Osteoblast (primary cell): ENCODE data around the gene FLACC1. TPM values are rescaled to one million over a fixed set of nuclear protein-coding genes. Genes with fewer than 3 reads are reported as not detected.

Experiments used
- DNase-seq: peaks from one replicate; pipeline ENCODE4 v3.0.0; 2011; ENCODE audit warnings: low spot score, mixed read lengths; ENCODE audit not compliant: insufficient read length; ENCODE audit errors: missing footprints
- H2AFZ ChIP-seq: 2 replicates; pipeline ENCODE4 v1.6.0; 2011; ENCODE audit warnings: mild to moderate bottlenecking, low read length
- H3K27ac ChIP-seq: 2 replicates; pipeline ENCODE4 v1.5.1; 2011; ENCODE audit warnings: mild to moderate bottlenecking, low read depth, low read length, moderate library complexity
- H3K27me3 ChIP-seq: 2 replicates; pipeline ENCODE4 v1.6.0; 2012; ENCODE audit warnings: mild to moderate bottlenecking, control low read depth, inconsistent platforms, low read length, moderate library complexity; ENCODE audit not compliant: insufficient read depth
- H3K36me3 ChIP-seq: 2 replicates; pipeline ENCODE4 v1.5.1; 2011; ENCODE audit warnings: mild to moderate bottlenecking, low read length, control low read depth, moderate library complexity; ENCODE audit not compliant: insufficient read depth
- H3K4me1 ChIP-seq: 2 replicates; pipeline ENCODE4 v1.5.1; 2011; ENCODE audit warnings: mild to moderate bottlenecking, low read length, control low read depth, moderate library complexity; ENCODE audit not compliant: insufficient read depth
- H3K4me2 ChIP-seq: 2 replicates; pipeline ENCODE4 v1.6.0; 2011; ENCODE audit warnings: mild to moderate bottlenecking, low read length; ENCODE audit not compliant: insufficient read depth
- H3K4me3 ChIP-seq: fragments of 200-600 bp; sonication (generic); 3 replicates; pipeline ENCODE4 v1.5.1; 2012; ENCODE audit warnings: mild to moderate bottlenecking, low read length, inconsistent platforms; ENCODE audit not compliant: insufficient read depth
- H3K79me2 ChIP-seq: 2 replicates; pipeline ENCODE4 v1.6.0; 2012; ENCODE audit warnings: mild to moderate bottlenecking, low read length, control low read depth, inconsistent platforms; ENCODE audit not compliant: insufficient read depth
- H3K9me3 ChIP-seq: 2 replicates; pipeline ENCODE4 v1.5.1; 2011; ENCODE audit warnings: low read depth, low read length, control low read depth
- H4K20me1 ChIP-seq: 2 replicates; pipeline ENCODE4 v1.6.0; 2012; ENCODE audit warnings: mild to moderate bottlenecking, low read length, control low read depth; ENCODE audit not compliant: insufficient read depth
- total RNA-seq: library from RNA; depleted of rRNA; stranded (reverse); fragments of >200 nt; gene quantifications from 2 replicates; pipeline ENCODE4 v1.2.3, GENCODE V29; 2012
- TF ChIP-seq, protein P1 (sequence below): IDR thresholded peaks from 2 replicates; pipeline ENCODE4 v1.5.1; 2011; ENCODE audit warnings: mild to moderate bottlenecking, low read depth, low read length, moderate library complexity; ENCODE audit errors: extremely low read depth

The FLACC1 gene
- total RNA-seq, 1 donor, result 0.72 TPM

DNA sequence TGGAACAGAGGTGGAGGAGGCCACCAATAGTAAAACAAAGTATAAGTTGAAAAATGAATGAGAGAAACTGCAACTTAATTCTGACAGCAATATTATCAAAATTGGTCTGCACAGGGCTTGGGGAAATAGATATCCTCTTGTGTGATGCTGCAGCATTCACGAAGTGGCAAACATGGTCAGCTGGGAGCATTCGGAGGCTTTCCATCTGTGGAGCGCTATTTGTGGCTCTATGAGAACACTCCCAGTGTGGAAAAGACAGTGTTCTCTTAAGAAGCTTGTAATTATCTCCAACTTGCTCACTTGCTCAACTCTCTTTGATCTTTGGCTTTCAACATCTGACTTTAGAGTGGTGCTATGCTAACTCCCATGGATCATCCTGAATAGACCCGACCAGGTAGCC, 3.1 kb upstream of the FLACC1 start:
- Histone ChIP-seq H3K4me1 (peaks cover 22% of the 10 kb centered on the region), H3K4me2 (no peak overlapping the region), H3K4me3 (no peak overlapping the region), H4K20me1 (no peaks in the 10 kb centered on the region), H3K36me3 (no peaks in the 10 kb centered on the region), H3K79me2 (no peaks in the 10 kb centered on the region), H3K27ac (no peak overlapping the region), H3K27me3 (no peaks in the 10 kb centered on the region), H2AFZ (no peak overlapping the region), H3K9me3 (no peaks in the 10 kb centered on the region)
- TF ChIP-seq, protein P1, sequence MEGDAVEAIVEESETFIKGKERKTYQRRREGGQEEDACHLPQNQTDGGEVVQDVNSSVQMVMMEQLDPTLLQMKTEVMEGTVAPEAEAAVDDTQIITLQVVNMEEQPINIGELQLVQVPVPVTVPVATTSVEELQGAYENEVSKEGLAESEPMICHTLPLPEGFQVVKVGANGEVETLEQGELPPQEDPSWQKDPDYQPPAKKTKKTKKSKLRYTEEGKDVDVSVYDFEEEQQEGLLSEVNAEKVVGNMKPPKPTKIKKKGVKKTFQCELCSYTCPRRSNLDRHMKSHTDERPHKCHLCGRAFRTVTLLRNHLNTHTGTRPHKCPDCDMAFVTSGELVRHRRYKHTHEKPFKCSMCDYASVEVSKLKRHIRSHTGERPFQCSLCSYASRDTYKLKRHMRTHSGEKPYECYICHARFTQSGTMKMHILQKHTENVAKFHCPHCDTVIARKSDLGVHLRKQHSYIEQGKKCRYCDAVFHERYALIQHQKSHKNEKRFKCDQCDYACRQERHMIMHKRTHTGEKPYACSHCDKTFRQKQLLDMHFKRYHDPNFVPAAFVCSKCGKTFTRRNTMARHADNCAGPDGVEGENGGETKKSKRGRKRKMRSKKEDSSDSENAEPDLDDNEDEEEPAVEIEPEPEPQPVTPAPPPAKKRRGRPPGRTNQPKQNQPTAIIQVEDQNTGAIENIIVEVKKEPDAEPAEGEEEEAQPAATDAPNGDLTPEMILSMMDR, result no peak
- no peak for DNase-seq

DNA sequence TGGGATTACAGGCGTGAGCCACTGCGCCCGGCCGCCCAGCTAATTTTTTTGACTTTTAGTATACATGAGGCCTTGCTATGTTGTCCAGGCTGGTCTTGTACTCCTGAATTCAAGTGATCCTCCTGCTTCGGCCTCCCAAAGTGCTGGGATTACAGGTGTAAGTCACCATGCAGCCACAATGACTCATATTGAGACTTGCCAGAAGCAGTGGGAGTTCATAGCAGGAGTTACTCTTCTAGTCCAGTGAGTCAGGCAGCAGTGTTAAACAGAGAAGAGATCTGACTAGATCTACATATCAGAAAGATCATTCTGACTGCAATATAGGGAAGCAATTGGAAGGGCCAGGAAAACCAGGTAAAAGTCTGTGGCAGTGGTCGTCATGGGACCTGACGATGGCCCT, 1.5 kb upstream of the FLACC1 start:
- TF ChIP-seq, protein P1, result no peak
- DNase-seq, result peak; percentile 91
- no peaks in the 10 kb centered on the region for H3K79me2 ChIP-seq
- H3K27ac ChIP-seq, result peak overlapping the region; percentile 66
- no peak overlapping the region for H2AFZ ChIP-seq
- H3K27me3 ChIP-seq, result no peaks in the 10 kb centered on the region
- H3K4me2 ChIP-seq, result peak overlapping the region; percentile 62
- no peak overlapping the region for H3K4me3 ChIP-seq
- H3K36me3 ChIP-seq, result no peaks in the 10 kb centered on the region
- H3K4me1 ChIP-seq, result peaks cover 22% of the 10 kb centered on the region
- H3K9me3 ChIP-seq, result no peaks in the 10 kb centered on the region
- no peaks in the 10 kb centered on the region for H4K20me1 ChIP-seq

DNA sequence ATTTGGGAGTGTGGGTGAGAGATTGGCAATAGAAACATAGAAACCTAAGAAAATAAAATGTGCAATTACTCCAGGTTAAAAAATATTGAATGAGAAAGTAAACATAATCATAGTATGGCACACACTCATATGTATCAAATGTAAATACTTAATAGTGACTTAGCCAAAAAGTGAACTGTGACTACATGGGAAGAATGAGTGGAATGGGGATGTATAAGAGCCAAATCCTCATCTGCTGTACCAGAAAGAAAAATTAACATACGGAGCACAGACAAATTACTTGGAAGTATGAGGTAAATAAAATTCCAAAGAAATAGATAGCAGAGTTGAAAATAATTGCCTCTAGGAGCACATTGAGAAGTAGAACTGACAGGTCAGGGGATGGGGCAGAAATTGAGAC, 4.0 kb downstream of the FLACC1 start:
- H3K9me3 ChIP-seq, result no peaks in the 10 kb centered on the region
- TF ChIP-seq, protein P1, result no peak
- no peak overlapping the region for H3K27ac ChIP-seq
- no peak overlapping the region for H2AFZ ChIP-seq
- H4K20me1 ChIP-seq, result no peaks in the 10 kb centered on the region
- H3K4me3 ChIP-seq, result no peak overlapping the region
- H3K4me2 ChIP-seq, result no peak overlapping the region
- H3K27me3 ChIP-seq, result no peaks in the 10 kb centered on the region
- H3K79me2 ChIP-seq, result no peaks in the 10 kb centered on the region
- peaks cover 10% of the 10 kb centered on the region for H3K4me1 ChIP-seq
- no peaks in the 10 kb centered on the region for H3K36me3 ChIP-seq
- DNase-seq, result no peak

GRCh38 chr2:201350879-201351278, 6.3 kb downstream of the FLACC1 start:
- DNase-seq, result no peak
- Histone ChIP-seq H4K20me1 (no peaks in the 10 kb centered on the region), H3K4me1 (no peaks in the 10 kb centered on the region), H3K27ac (no peak overlapping the region), H3K27me3 (no peaks in the 10 kb centered on the region), H2AFZ (no peak overlapping the region), H3K36me3 (no peaks in the 10 kb centered on the region), H3K9me3 (no peaks in the 10 kb centered on the region), H3K79me2 (no peaks in the 10 kb centered on the region), H3K4me2 (no peak overlapping the region), H3K4me3 (no peak overlapping the region)
- TF ChIP-seq, protein P1, result no peak
